Loucy (cell line): ENCODE measurements around the gene STIMATE.

Experiments used
- EZH2phosphoT487 ChIP-seq: fragments of 200-600 bp; IDR thresholded peaks from 2 replicates; pipeline ENCODE4 v1.6.1; 2018; ENCODE audit warnings: antibody characterized with exemption, mild to moderate bottlenecking, moderate library complexity, borderline replicate concordance
- TF ChIP-seq, protein P1 (sequence below): fragments of 200-600 bp; sonication (generic); conservative IDR thresholded peaks from 2 replicates; pipeline ENCODE4 v1.5.1; 2014; ENCODE audit warnings: mild to moderate bottlenecking, antibody characterized with exemption, low read length

DNA sequence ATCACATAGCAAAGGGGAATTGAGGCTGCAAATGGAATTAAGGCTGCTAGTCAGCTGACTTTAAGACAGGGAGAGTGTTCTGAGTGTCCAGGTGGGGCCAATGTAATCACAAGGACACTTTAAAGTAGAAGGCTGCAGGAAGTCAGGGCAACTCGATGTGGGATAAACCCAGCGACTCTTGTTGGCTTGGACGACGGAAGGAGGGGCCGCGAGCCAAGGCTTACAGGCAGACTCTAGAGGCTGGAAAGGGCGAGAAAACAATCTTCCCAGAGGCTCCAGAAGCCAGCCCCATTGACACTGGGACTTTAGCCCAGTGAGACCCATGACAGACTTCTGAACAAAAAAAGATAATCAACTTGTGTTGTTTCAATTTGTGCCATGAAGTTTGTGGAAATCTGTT lies 49.6 kb downstream of the STIMATE start:
- TF ChIP-seq, protein P1, sequence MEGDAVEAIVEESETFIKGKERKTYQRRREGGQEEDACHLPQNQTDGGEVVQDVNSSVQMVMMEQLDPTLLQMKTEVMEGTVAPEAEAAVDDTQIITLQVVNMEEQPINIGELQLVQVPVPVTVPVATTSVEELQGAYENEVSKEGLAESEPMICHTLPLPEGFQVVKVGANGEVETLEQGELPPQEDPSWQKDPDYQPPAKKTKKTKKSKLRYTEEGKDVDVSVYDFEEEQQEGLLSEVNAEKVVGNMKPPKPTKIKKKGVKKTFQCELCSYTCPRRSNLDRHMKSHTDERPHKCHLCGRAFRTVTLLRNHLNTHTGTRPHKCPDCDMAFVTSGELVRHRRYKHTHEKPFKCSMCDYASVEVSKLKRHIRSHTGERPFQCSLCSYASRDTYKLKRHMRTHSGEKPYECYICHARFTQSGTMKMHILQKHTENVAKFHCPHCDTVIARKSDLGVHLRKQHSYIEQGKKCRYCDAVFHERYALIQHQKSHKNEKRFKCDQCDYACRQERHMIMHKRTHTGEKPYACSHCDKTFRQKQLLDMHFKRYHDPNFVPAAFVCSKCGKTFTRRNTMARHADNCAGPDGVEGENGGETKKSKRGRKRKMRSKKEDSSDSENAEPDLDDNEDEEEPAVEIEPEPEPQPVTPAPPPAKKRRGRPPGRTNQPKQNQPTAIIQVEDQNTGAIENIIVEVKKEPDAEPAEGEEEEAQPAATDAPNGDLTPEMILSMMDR = no peak
- TF ChIP-seq EZH2phosphoT487 = no peak
